Stimulated activated CD4-positive, alpha-beta T cell treated with anti-CD3 and anti-CD28 coated beads, Interleukin-2, amount 100 ng/mL, for 24 hours (primary cell): ENCODE measurements around the gene KDSR.
A peak's percentile ranks its signal among the peaks of the same experiment; 100 is the strongest.

ENCODE experiments used
- DNase-seq, 2 donors: peaks; one replicate each; pipeline ENCODE4 v3.0.0-alpha.2; 2020

Gene KDSR

GRCh38 chr18:63303547-63303946, 63.5 kb downstream of the KDSR start:
- DNase-seq, result peak in 1 of 2 donors; percentile 4

- peak in 1 of 2 donors; percentile 17 for DNase-seq
These were observed 64.2 kb downstream of the KDSR start for GRCh38 chr18:63302636-63303405.

GRCh38 chr18:63302220-63302619, 64.8 kb downstream of the KDSR start:
- no peak for DNase-seq

- DNase-seq, result no peak
These were observed 65.6 kb downstream of the KDSR start for GRCh38 chr18:63301434-63301833.

GRCh38 chr18:63299837-63300745, 66.9 kb downstream of the KDSR start:
- DNase-seq, result peak; percentile 30 to 61

GRCh38 chr18:63298400-63299365, 68.3 kb downstream of the KDSR start:
- peak; percentile 33 to 48 for DNase-seq

GRCh38 chr18:63297687-63298399, 69.2 kb downstream of the KDSR start:
- no peak for DNase-seq

- DNase-seq, result no peak
These were observed 73.1 kb downstream of the KDSR start for GRCh38 chr18:63293935-63294334.

- peak in 1 of 2 donors; percentile 28 for DNase-seq
These were observed 73.9 kb downstream of the KDSR start for GRCh38 chr18:63292831-63293683.

GRCh38 chr18:63291278-63291677, 75.7 kb downstream of the KDSR start:
- DNase-seq, result no peak

- DNase-seq, result peak; percentile 28 to 37
These were observed 76.2 kb downstream of the KDSR start for GRCh38 chr18:63290821-63291200.

GRCh38 chr18:63290166-63290820, 76.7 kb downstream of the KDSR start:
- no peak for DNase-seq

- no peak for DNase-seq
These were observed 78.7 kb downstream of the KDSR start for GRCh38 chr18:63288311-63288710.

- no peak for DNase-seq
These were observed 79.2 kb downstream of the KDSR start for GRCh38 chr18:63287691-63288220.

- DNase-seq, result no peak
These were observed 80.1 kb downstream of the KDSR start for GRCh38 chr18:63286926-63287325.

- DNase-seq, result no peak
These were observed 81.9 kb downstream of the KDSR start for GRCh38 chr18:63284827-63285733.

GRCh38 chr18:63284173-63284799, 82.7 kb downstream of the KDSR start:
- no peak for DNase-seq

GRCh38 chr18:63283305-63284094, 83.5 kb downstream of the KDSR start:
- DNase-seq, result no peak
